K562 (cell line): ENCODE measurements around the gene COG4. TPM values are rescaled to one million over a fixed set of nuclear protein-coding genes. Genes with fewer than 3 reads are reported as not detected.

Source experiments
- BCOR ChIP-seq: fragments of 450-650 bp; IDR thresholded peaks from 2 replicates; pipeline ENCODE4 v1.6.1; 2016
- CBX2 ChIP-seq: fragments of 200-600 bp; sonication (generic); IDR thresholded peaks from one replicate; pipeline ENCODE4 v1.6.1; 2012; ENCODE audit warnings: mild to moderate bottlenecking, low read length, inconsistent platforms; ENCODE audit not compliant: insufficient read depth, poor library complexity, severe bottlenecking
- DACH1 ChIP-seq: fragments of 450-650 bp; IDR thresholded peaks from 2 replicates; pipeline ENCODE4 v1.6.1; 2018; ENCODE audit not compliant: partially characterized antibody
- EP300 ChIP-seq: IDR thresholded peaks from 2 replicates; pipeline ENCODE4 v1.6.1; 2012; ENCODE audit warnings: low read length, improper control_type of control experiment
- NBN ChIP-seq: fragments of 450-650 bp; IDR thresholded peaks from 2 replicates; pipeline ENCODE4 v1.6.1; 2016; ENCODE audit warnings: low read depth, mild to moderate bottlenecking
- POLR2B ChIP-seq: fragments of 450-650 bp; IDR thresholded peaks from 2 replicates; pipeline ENCODE4 v1.6.1; 2018; ENCODE audit warnings: low read depth; ENCODE audit not compliant: partially characterized antibody
- PTBP1 ChIP-seq: fragments of 200-400 bp; formaldehyde crosslinking; IDR thresholded peaks from 2 replicates; pipeline ENCODE4 v1.6.1; 2017; ENCODE audit warnings: low read depth, low read length
- SAFB2 ChIP-seq: fragments of 200-400 bp; formaldehyde crosslinking; IDR thresholded peaks from 2 replicates; pipeline ENCODE4 v1.6.1; 2018; ENCODE audit warnings: borderline replicate concordance, low read length, low read depth, moderate library complexity; ENCODE audit not compliant: severe bottlenecking
- SMAD1 ChIP-seq: fragments of 150-350 bp; IDR thresholded peaks from 2 replicates; pipeline ENCODE4 v1.6.1; 2014; ENCODE audit warnings: low read length, low read depth; ENCODE audit not compliant: partially characterized antibody
- ZFP30 ChIP-seq: fragments of 250-450 bp; sonication (Bioruptor Pico); IDR thresholded peaks from 2 replicates; pipeline ENCODE4 v1.8.0; 2022; ENCODE audit warnings: moderate library complexity, mild to moderate bottlenecking, inconsistent platforms, borderline replicate concordance
- ZNF316 ChIP-seq: fragments of 450-650 bp; IDR thresholded peaks from 2 replicates; pipeline ENCODE4 v1.6.1; 2016
- ZNF707 ChIP-seq: fragments of 250-450 bp; sonication (Bioruptor Pico); conservative IDR thresholded peaks from 2 replicates; pipeline ENCODE4 v1.8.0; 2022; ENCODE audit warnings: inconsistent platforms, mild to moderate bottlenecking, moderate library complexity
- ZNF77 ChIP-seq: fragments of 250-450 bp; sonication (Bioruptor Pico); IDR thresholded peaks from 2 replicates; pipeline ENCODE4 v1.5.0; 2020
- polyA plus RNA-seq, 8 experiments: library from polyadenylated mRNA; depleted of rRNA in 4 of 8; stranded (reverse) in 5 of 8; unstranded in 3 of 8; fragments of >200 nt; fragmentation: Nextera tagmentation in 2 of 8; fragmentation: Illumina TruSeq in 1 of 8; extraction: Ambion mirVana in 2 of 8; extraction: Trizol in 1 of 8; gene quantifications; 2 replicates each; pipeline versions ENCODE4 v1.2.1 to v1.2.3, GENCODE V29; 2011 to 2014; ENCODE audit warnings: inconsistent platforms in 1 of 8, missing spikeins in 1 of 8
- total RNA-seq, 7 experiments: library from RNA; depleted of rRNA in 6 of 7; stranded (reverse); fragments of >200 nt in 6 of 7; fragmentation: Illumina TruSeq in 2 of 7; extraction: Trizol in 2 of 7; gene quantifications; 2 replicates each; pipeline versions ENCODE4 v1.2.1 to v1.2.3, GENCODE V29; 2011 to 2021; ENCODE audit warnings: low replicate concordance in 1 of 7
- TF ChIP-seq, protein P1 (sequence below): sonication (generic); formaldehyde crosslinking; IDR thresholded peaks from 2 replicates; pipeline ENCODE4 v1.8.1; 2023; ENCODE audit warnings: missing genetic modification reagents, mild to moderate bottlenecking, borderline replicate concordance
- TF ChIP-seq, protein P2 (sequence below): fragments of 150-350 bp; conservative IDR thresholded peaks from 2 replicates; pipeline ENCODE4 v1.6.1; 2014; ENCODE audit warnings: low read length
- TF ChIP-seq, protein P3 (sequence below): fragments of 450-650 bp; IDR thresholded peaks from 2 replicates; pipeline ENCODE4 v1.6.1; 2016
- TF ChIP-seq, protein P4 (sequence below): sonication (generic); formaldehyde crosslinking; IDR thresholded peaks from 2 replicates; pipeline ENCODE4 v1.8.1; 2023; ENCODE audit warnings: mild to moderate bottlenecking, missing genetic modification reagents

COG4 gene
- total and polyA plus RNA-seq, 9 of the 15 experiments (the other 6 are each of a cell fraction or from before 2014, with no cell fraction given) = 13.7 to 73.9 (median 44.2) TPM

DNA sequence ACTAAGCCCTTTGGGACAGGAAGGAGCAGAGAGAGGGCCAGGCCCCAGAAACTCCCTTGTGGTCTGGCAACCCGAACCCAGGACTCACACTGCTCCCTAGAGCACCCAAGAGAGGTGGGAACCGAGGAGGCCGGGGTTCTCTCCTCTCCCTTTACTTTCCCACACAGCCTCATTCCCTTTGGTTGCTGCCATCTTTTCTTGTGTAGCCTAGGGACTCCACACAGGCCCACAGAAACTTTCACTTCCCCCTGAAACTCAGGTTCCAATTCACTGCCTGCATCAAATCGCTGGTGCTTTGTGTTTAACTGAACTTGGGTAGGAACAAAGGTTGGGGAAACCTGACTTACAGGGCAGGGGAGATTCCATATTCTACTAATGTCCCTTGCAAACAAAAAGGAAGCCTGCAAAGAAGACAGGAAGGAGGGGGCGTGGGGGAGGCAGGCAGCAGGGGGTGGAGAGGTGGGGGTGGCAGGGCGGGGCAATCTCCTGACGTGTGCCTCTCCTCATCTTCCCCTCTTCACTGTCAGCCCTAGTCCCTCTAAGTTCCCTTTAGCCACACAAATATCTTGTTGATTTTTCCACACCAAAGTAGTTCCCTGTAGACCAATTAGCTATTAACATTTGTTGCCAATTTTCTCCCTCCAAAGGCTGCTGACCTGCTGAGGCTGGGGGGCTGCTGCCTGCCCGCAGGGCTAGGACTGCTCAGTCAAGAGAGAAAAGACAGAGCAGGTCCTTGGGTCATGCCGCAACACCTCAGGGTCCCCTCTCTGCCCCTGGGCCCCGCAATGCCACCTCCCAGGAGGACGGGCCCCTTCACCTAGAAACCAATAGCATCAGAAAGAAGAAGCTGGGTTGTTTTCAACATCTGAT, 92.5 kb downstream of the COG4 start (continued):
- TF ChIP-seq, protein P1, sequence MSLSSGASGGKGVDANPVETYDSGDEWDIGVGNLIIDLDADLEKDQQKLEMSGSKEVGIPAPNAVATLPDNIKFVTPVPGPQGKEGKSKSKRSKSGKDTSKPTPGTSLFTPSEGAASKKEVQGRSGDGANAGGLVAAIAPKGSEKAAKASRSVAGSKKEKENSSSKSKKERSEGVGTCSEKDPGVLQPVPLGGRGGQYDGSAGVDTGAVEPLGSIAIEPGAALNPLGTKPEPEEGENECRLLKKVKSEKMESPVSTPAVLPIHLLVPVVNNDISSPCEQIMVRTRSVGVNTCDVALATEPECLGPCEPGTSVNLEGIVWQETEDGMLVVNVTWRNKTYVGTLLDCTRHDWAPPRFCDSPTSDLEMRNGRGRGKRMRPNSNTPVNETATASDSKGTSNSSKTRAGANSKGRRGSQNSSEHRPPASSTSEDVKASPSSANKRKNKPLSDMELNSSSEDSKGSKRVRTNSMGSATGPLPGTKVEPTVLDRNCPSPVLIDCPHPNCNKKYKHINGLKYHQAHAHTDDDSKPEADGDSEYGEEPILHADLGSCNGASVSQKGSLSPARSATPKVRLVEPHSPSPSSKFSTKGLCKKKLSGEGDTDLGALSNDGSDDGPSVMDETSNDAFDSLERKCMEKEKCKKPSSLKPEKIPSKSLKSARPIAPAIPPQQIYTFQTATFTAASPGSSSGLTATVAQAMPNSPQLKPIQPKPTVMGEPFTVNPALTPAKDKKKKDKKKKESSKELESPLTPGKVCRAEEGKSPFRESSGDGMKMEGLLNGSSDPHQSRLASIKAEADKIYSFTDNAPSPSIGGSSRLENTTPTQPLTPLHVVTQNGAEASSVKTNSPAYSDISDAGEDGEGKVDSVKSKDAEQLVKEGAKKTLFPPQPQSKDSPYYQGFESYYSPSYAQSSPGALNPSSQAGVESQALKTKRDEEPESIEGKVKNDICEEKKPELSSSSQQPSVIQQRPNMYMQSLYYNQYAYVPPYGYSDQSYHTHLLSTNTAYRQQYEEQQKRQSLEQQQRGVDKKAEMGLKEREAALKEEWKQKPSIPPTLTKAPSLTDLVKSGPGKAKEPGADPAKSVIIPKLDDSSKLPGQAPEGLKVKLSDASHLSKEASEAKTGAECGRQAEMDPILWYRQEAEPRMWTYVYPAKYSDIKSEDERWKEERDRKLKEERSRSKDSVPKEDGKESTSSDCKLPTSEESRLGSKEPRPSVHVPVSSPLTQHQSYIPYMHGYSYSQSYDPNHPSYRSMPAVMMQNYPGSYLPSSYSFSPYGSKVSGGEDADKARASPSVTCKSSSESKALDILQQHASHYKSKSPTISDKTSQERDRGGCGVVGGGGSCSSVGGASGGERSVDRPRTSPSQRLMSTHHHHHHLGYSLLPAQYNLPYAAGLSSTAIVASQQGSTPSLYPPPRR (CRISPR knock-in tag) = no peak
- TF ChIP-seq ZFP30 (CRISPR knock-in tag) (no peak), EP300 (peak; percentile 25; the same call in 1 of the 2 replicates), ZNF707 (CRISPR knock-in tag) (no peak), PTBP1 (no peak), POLR2B (no peak), SAFB2 (no peak), DACH1 (no peak), BCOR (no peak), CBX2 (no peak), NBN (no peak), SMAD1 (no peak), ZNF77 (CRISPR knock-in tag) (no peak), ZNF316 (no peak)
- TF ChIP-seq, protein P2, sequence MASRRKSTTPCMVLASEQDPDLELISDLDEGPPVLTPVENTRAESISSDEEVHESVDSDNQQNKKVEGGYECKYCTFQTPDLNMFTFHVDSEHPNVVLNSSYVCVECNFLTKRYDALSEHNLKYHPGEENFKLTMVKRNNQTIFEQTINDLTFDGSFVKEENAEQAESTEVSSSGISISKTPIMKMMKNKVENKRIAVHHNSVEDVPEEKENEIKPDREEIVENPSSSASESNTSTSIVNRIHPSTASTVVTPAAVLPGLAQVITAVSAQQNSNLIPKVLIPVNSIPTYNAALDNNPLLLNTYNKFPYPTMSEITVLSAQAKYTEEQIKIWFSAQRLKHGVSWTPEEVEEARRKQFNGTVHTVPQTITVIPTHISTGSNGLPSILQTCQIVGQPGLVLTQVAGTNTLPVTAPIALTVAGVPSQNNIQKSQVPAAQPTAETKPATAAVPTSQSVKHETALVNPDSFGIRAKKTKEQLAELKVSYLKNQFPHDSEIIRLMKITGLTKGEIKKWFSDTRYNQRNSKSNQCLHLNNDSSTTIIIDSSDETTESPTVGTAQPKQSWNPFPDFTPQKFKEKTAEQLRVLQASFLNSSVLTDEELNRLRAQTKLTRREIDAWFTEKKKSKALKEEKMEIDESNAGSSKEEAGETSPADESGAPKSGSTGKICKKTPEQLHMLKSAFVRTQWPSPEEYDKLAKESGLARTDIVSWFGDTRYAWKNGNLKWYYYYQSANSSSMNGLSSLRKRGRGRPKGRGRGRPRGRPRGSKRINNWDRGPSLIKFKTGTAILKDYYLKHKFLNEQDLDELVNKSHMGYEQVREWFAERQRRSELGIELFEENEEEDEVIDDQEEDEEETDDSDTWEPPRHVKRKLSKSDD = no peak
- TF ChIP-seq, protein P3, sequence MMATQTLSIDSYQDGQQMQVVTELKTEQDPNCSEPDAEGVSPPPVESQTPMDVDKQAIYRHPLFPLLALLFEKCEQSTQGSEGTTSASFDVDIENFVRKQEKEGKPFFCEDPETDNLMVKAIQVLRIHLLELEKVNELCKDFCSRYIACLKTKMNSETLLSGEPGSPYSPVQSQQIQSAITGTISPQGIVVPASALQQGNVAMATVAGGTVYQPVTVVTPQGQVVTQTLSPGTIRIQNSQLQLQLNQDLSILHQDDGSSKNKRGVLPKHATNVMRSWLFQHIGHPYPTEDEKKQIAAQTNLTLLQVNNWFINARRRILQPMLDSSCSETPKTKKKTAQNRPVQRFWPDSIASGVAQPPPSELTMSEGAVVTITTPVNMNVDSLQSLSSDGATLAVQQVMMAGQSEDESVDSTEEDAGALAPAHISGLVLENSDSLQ = peak; percentile 68
- TF ChIP-seq, protein P4, sequence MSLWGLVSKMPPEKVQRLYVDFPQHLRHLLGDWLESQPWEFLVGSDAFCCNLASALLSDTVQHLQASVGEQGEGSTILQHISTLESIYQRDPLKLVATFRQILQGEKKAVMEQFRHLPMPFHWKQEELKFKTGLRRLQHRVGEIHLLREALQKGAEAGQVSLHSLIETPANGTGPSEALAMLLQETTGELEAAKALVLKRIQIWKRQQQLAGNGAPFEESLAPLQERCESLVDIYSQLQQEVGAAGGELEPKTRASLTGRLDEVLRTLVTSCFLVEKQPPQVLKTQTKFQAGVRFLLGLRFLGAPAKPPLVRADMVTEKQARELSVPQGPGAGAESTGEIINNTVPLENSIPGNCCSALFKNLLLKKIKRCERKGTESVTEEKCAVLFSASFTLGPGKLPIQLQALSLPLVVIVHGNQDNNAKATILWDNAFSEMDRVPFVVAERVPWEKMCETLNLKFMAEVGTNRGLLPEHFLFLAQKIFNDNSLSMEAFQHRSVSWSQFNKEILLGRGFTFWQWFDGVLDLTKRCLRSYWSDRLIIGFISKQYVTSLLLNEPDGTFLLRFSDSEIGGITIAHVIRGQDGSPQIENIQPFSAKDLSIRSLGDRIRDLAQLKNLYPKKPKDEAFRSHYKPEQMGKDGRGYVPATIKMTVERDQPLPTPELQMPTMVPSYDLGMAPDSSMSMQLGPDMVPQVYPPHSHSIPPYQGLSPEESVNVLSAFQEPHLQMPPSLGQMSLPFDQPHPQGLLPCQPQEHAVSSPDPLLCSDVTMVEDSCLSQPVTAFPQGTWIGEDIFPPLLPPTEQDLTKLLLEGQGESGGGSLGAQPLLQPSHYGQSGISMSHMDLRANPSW (CRISPR knock-in tag) = no peak
